Body of pancreas (tissue), 4 donors: Measurements from ENCODE around the gene NKD1. TPM values are rescaled to one million over a fixed set of nuclear protein-coding genes. Genes with fewer than 3 reads are reported as not detected.

ENCODE experiments used
- ATAC-seq: fragments of 150-250 bp; one replicate; pipeline ENCODE4 v1.9.1; 2016
- DNase-seq, 4 donors: peaks; one replicate each; pipeline ENCODE4 v3.0.0-alpha.2; 2019
- H3K27ac ChIP-seq, 4 donors: fragments of 200-600 bp; sonication (generic); 1 replicate in 3 of 4; 2 replicates in 1 of 4; pipeline versions ENCODE4 v1.5.1 to v1.6.1; 2016 to 2019; ENCODE audit warnings: mild to moderate bottlenecking in 1 of 4, mixed read lengths in 1 of 4, moderate library complexity in 1 of 4
- H3K27me3 ChIP-seq, 2 donors: fragments of 200-600 bp; sonication (generic); one replicate each; pipeline ENCODE4 v1.6.0; 2016; ENCODE audit warnings: mild to moderate bottlenecking in 1 of 2
- H3K36me3 ChIP-seq, 2 donors: fragments of 200-600 bp; sonication (generic); replicated peaks in 1 of 2; 2 replicates each; pipeline ENCODE4 v1.5.1; 2016; ENCODE audit warnings: low read depth in 2 of 2; ENCODE audit not compliant: insufficient read depth in 1 of 2
- H3K4me1 ChIP-seq: fragments of 200-600 bp; sonication (generic); one replicate; pipeline ENCODE4 v1.6.0; 2016
- H3K4me3 ChIP-seq, 2 donors: fragments of 200-600 bp; sonication (generic); 1 replicate in 1 of 2; 2 replicates in 1 of 2; pipeline ENCODE4 v1.5.1; 2016 to 2019
- H3K9me3 ChIP-seq, 3 donors: fragments of 200-600 bp; sonication (generic); 1 replicate in 2 of 3; 2 replicates in 1 of 3; pipeline ENCODE4 v1.5.1; 2016
- CTCF ChIP-seq, 7 experiments: fragments of 450-650 bp in 4 of 7; fragments of 200-600 bp in 3 of 7; sonication (generic) in 3 of 7; IDR thresholded peaks; one replicate each; pipeline ENCODE4 v1.5.1; 2016 to 2019; ENCODE audit warnings: antibody characterized with exemption in 7 of 7
- POLR2A ChIP-seq, 3 donors: fragments of 450-650 bp; IDR thresholded peaks; one replicate each; pipeline ENCODE4 v1.6.1; 2016; ENCODE audit warnings: antibody characterized with exemption in 3 of 3, mild to moderate bottlenecking in 2 of 3
- WGBS, 2 donors: methylation state at CpG; one replicate each; pipeline ENCODE4 v1.1.5; 2017; 5-methylcytosine and 5-hydroxymethylcytosine counted together
- intact Hi-C: fragments of 100-400 bp; cut with DNase I; formaldehyde crosslinking; loops from one replicate; pipeline ENCODE4 v1.15.1; 2023
- total RNA-seq, 2 donors: library from RNA; depleted of rRNA; stranded (reverse); fragments of >200 nt; gene quantifications; one replicate each; pipeline ENCODE4 v1.1.0, GENCODE V29; 2016

The NKD1 gene
- total RNA-seq, 2 donors from 2014 or later: 2.0 to 4.9 TPM

- TF ChIP-seq CTCF (IDR thresholded peaks at IDR 0.05) (no peak), POLR2A (IDR thresholded peaks at IDR 0.05) (no peak)
- Histone ChIP-seq H3K9me3 (no peaks in the 10 kb centered on the region), H3K4me3 (no peak overlapping the region), H3K27me3 (no peaks in the 10 kb centered on the region), H3K36me3 (no peaks in the 10 kb centered on the region), H3K27ac (no peak overlapping the region), H3K4me1 (peaks cover 4% of the 10 kb centered on the region)
- DNase-seq: no peak
- WGBS, 2 donors: 93 to 95% methylated on average over 19 of the region's 19 CpGs
- no peak for ATAC-seq
- intact Hi-C loops: no loop called here
Observed at GRCh38 chr16:50605733-50606430, 57.7 kb downstream of the NKD1 start.

GRCh38 chr16:50606431-50607050, 58.3 kb downstream of the NKD1 start:
- Histone ChIP-seq H3K9me3 (no peaks in the 10 kb centered on the region), H3K36me3 (no peaks in the 10 kb centered on the region), H3K27ac (no peak overlapping the region), H3K4me1 (peaks cover 4% of the 10 kb centered on the region), H3K27me3 (no peaks in the 10 kb centered on the region), H3K4me3 (no peak overlapping the region)
- ATAC-seq (no peak), DNase-seq (no peak)
- no peak for TF ChIP-seq POLR2A (IDR thresholded peaks at IDR 0.05)
- TF ChIP-seq CTCF (IDR thresholded peaks at IDR 0.05): no peak
- WGBS, 2 donors: 87 to 88% methylated on average over 14 to 17 of the region's 17 CpGs
- intact Hi-C loops: no loop called here

GRCh38 chr16:50607051-50607431, 58.8 kb downstream of the NKD1 start:
- H3K9me3 ChIP-seq: no peaks in the 10 kb centered on the region
- no peaks in the 10 kb centered on the region for H3K36me3 ChIP-seq
- no peak overlapping the region for H3K4me3 ChIP-seq
- no peak for TF ChIP-seq POLR2A (IDR thresholded peaks at IDR 0.05)
- TF ChIP-seq CTCF (IDR thresholded peaks at IDR 0.05): no peak
- H3K27me3 ChIP-seq: no peaks in the 10 kb centered on the region
- WGBS, 2 donors: 72 to 83% methylated on average over 3 of the region's 3 CpGs
- ATAC-seq: no peak
- no peak overlapping the region for H3K27ac ChIP-seq
- intact Hi-C loops: no loop called here
- DNase-seq: no peak
- H3K4me1 ChIP-seq: peaks cover 4% of the 10 kb centered on the region

- Histone ChIP-seq H3K4me3 (no peak overlapping the region), H3K27ac (no peak overlapping the region), H3K36me3 (no peaks in the 10 kb centered on the region), H3K4me1 (peaks cover 4% of the 10 kb centered on the region), H3K9me3 (no peaks in the 10 kb centered on the region), H3K27me3 (no peaks in the 10 kb centered on the region)
- no peak for TF ChIP-seq CTCF (IDR thresholded peaks at IDR 0.05)
- TF ChIP-seq POLR2A (IDR thresholded peaks at IDR 0.05): no peak
- ATAC-seq (no peak), DNase-seq (no peak)
- intact Hi-C loops: no loop called here
- WGBS, 2 donors: 75 to 81% methylated on average over 4 of the region's 4 CpGs
Observed at GRCh38 chr16:50607447-50607846, 59.3 kb downstream of the NKD1 start.
